Fibroblast of the aortic adventitia (primary cell): ENCODE results near the gene ACOT12. TPM values are rescaled to one million over a fixed set of nuclear protein-coding genes. Genes with fewer than 3 reads are reported as not detected.
"Not testable (repeated sequence)": the region's sequence is repeated elsewhere in the genome, so short reads cannot be mapped to it uniquely, and the experiment has no call there.

ENCODE experiments used
- DNase-seq: peaks from one replicate; pipeline ENCODE4 v3.0.0-alpha.2; 2010; ENCODE audit warnings: low read depth
- H3K4me3 ChIP-seq: 2 replicates; pipeline ENCODE4 v1.5.1; 2011; ENCODE audit warnings: low read depth, mild to moderate bottlenecking, control low read depth, low read length, moderate library complexity
- total RNA-seq: library from RNA; depleted of rRNA; stranded (reverse); fragments of >200 nt; gene quantifications from 2 replicates; pipeline ENCODE4 v1.2.3, GENCODE V29; 2012; ENCODE audit warnings: low replicate concordance
- TF ChIP-seq, protein P1 (sequence below): IDR thresholded peaks from 2 replicates; pipeline ENCODE4 v1.5.1; 2011; ENCODE audit warnings: mild to moderate bottlenecking, low read length, control low read depth, inconsistent platforms; ENCODE audit not compliant: insufficient read depth

The ACOT12 gene
- total RNA-seq, 1 donor, result 0.27 TPM

DNA sequence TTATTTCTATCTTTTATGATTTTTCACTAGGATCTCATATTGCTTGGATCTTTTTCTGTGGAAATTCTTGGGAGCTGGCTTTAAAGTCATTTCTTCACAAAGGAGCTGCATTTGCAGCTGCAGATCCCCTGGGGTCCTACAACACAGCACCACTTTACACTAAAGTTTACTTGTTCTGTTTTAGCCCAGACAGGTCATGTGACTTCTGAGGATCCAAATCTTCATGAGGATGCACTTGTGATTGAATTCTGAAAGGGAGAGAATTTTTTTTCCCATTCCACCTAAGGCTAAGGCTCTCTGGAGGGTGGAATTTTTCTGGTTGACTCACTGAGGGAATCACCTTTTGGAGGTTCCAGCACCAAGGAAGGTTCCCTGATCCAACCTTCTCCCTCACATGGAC, 43.4 kb downstream of the ACOT12 start:
- no peak for DNase-seq
- H3K4me3 ChIP-seq, result no peak overlapping the region
- TF ChIP-seq, protein P1, sequence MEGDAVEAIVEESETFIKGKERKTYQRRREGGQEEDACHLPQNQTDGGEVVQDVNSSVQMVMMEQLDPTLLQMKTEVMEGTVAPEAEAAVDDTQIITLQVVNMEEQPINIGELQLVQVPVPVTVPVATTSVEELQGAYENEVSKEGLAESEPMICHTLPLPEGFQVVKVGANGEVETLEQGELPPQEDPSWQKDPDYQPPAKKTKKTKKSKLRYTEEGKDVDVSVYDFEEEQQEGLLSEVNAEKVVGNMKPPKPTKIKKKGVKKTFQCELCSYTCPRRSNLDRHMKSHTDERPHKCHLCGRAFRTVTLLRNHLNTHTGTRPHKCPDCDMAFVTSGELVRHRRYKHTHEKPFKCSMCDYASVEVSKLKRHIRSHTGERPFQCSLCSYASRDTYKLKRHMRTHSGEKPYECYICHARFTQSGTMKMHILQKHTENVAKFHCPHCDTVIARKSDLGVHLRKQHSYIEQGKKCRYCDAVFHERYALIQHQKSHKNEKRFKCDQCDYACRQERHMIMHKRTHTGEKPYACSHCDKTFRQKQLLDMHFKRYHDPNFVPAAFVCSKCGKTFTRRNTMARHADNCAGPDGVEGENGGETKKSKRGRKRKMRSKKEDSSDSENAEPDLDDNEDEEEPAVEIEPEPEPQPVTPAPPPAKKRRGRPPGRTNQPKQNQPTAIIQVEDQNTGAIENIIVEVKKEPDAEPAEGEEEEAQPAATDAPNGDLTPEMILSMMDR, result no peak

DNA sequence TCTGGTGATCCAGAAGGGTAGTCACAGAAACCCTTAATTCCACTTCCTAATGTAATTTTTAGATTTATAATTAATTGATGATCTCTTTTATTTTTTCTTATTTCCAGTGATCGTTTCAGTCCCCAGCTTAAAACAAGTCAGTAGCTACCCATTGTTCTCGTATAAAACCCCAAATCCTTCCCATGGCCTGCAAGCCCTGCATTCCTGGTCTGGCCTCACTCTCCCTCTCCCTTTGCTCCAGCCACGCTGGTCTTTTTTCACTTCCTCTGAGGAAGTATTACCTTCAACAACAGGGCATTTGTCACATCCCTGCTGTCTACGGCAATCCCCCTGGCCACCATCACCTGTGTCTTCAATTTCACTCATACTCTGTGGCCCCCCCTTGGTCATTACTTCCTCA, 44.8 kb downstream of the ACOT12 start:
- no peak for DNase-seq
- TF ChIP-seq, protein P1, result no peak
- no peak overlapping the region for H3K4me3 ChIP-seq

DNA sequence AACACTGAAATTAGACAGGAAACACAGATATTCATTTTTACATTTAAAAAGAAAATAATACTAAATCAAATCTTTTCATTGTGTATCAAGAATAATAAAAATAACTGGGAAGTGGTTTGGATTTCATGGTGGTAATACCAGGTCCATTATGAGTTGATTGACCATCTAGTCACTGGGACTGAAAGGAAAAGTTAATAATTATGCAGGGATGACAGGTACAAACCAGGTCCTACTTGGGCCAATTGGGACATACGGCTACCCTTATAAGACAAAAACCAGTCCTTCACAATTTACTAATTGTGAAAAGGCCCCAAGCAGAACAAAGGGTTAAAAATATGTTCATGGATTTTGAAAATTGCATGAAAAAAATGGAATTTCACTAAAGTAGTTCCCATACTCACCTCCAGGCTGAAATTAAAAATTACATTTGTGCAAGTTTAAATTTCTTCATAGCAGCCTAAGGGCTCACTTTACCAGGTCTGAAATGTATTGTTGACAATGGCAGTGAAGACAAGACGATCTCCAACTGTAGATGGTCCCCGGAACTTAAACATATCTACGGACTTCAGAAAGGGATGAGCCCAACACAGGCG, 48.4 kb downstream of the ACOT12 start:
- TF ChIP-seq, protein P1, result peak; percentile 21
- H3K4me3 ChIP-seq, result no peak overlapping the region
- DNase-seq, result no peak

DNA sequence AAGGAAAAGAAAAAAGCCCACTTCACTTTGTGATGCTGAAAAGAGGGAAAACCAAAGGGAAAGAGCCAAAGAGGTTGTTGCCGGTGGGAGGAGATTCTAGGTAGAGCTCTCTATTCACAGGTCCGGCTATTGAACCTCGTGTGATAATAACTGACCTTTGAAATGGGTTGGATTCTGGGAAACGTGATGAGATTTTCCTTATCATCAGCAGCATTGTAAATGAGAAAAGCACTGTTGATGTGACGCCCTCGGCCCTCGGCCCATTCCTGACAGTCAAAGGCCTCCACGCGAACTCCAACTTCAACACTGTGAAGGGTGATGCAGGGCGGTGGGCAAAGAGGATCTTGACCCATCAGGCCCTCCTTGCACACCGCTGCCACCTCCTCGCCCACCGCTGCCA, 49.2 kb downstream of the ACOT12 start:
- DNase-seq, result no peak
- TF ChIP-seq, protein P1, result no peak
- no peak overlapping the region for H3K4me3 ChIP-seq

DNA sequence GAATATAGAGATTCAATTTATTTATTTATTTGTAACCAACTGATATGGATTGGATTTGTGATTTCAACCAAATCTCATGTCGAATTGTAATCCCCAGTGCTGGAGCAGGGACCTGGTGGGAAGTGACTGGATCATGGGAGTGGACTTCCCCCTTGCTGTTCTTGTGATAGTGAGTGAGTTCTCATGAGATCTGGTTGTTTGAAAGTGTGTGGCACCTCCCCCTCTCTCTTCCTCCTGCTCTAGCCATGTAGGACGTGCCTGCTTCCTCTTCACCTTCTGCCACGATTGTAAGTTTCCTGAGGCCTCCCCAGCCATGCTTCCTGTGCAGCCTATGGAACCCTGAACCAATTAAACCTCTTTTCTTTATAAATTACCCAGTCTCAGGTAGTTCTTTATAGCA, 55.7 kb downstream of the ACOT12 start:
- not testable (repeated sequence) for DNase-seq, H3K4me3 ChIP-seq

DNA sequence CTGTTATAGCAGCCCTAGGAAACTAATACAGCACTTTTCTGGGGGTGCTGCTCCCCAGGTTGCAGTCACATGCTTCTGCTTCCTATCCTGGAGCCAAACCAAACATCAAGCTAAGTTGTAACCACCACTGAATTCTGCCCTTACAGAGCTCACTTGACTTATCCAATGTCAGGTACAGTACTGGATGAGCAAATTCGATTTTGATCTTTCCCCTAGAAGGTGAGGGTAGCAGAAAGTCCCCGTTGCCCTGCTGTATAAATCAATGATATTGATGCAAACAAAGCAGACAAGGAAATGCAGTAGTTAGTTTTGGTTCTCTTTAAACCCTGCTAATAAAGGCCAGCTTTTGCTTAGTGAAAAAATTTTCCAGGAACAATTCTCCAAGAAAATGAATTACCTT, 56.1 kb downstream of the ACOT12 start:
- no peak overlapping the region for H3K4me3 ChIP-seq
- DNase-seq, result no peak
- TF ChIP-seq, protein P1, result no peak

DNA sequence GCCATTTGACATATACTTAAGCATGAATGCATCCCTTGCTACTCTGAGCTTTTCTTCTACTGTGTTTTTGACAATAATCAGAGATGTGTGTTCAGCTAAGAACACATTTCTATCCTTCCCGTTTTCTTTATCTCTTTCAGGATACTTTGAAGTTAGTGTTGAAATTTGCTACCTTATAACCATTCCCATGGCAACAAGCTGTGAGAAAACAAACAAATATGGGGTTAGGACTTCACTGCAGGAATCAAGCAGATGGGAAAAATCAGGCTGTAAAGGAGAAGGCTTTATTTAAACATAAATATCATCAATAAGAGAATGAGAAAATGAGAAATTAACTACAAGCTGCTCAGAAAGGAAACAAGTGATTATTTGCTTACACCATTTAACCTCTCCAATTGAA, 57.4 kb downstream of the ACOT12 start:
- no peak for DNase-seq
- TF ChIP-seq, protein P1, result no peak
- H3K4me3 ChIP-seq, result no peak overlapping the region
